CD4-positive, alpha-beta memory T cell (primary cell): Measurements from ENCODE around the gene RINL. TPM values are rescaled to one million over a fixed set of nuclear protein-coding genes. Genes with fewer than 3 reads are reported as not detected.

Source experiments
- CTCF ChIA-PET: fragments of 350-600 bp; sonication (Branson Sonifier 250); formaldehyde crosslinking; loops from one replicate; lab custom pipeline; 2021; ENCODE audit warnings: inconsistent platforms; ENCODE audit not compliant: partially characterized antibody; lab: Charles Lee
- POLR2A ChIA-PET: fragments of 350-600 bp; sonication (Branson Sonifier 250); formaldehyde crosslinking; loops from one replicate; lab custom pipeline; 2021; ENCODE audit not compliant: partially characterized antibody; lab: Charles Lee
- DNase-seq, 5 donors: peaks; one replicate each; pipeline versions ENCODE4 v3.0.0 to v3.0.0-alpha.2; 2020 to 2022; ENCODE audit warnings: mixed read lengths in 1 of 5
- H3K27ac ChIP-seq: one replicate; pipeline ENCODE4 v1.7.0; 2013; ENCODE audit warnings: low read depth, low read length
- H3K27me3 ChIP-seq: 2 replicates; pipeline ENCODE4 v1.7.0; 2013; ENCODE audit warnings: mild to moderate bottlenecking, low read length, moderate library complexity; ENCODE audit not compliant: insufficient read depth
- H3K36me3 ChIP-seq: 2 replicates; pipeline ENCODE4 v1.7.0; 2013; ENCODE audit warnings: mild to moderate bottlenecking, low read length, moderate library complexity; ENCODE audit not compliant: insufficient read depth
- H3K4me1 ChIP-seq: 2 replicates; pipeline ENCODE4 v1.7.0; 2013; ENCODE audit warnings: mild to moderate bottlenecking, low read length, moderate library complexity; ENCODE audit not compliant: insufficient read depth
- H3K4me3 ChIP-seq, 2 donors: one replicate each; pipeline ENCODE4 v1.7.0; 2013; ENCODE audit warnings: low read length in 2 of 2, mild to moderate bottlenecking in 1 of 2
- H3K9me3 ChIP-seq, 2 donors: one replicate each; pipeline ENCODE4 v1.7.0; 2013; ENCODE audit warnings: low read length in 2 of 2, control low read depth in 1 of 2; ENCODE audit not compliant: control insufficient read depth in 1 of 2
- H3K27ac Mint-ChIP-seq, 7 donors: one replicate each; pipeline ENCODE4 v1.8.0; 2020 to 2021; ENCODE audit warnings: mixed read lengths in 7 of 7, mild to moderate bottlenecking in 6 of 7, inconsistent platforms in 3 of 7, moderate library complexity in 3 of 7
- H3K27me3 Mint-ChIP-seq, 2 donors: one replicate each; pipeline ENCODE4 v1.8.0; 2020 to 2021; ENCODE audit warnings: mixed read lengths in 2 of 2
- H3K36me3 Mint-ChIP-seq, 2 donors: one replicate each; pipeline ENCODE4 v1.8.0; 2020 to 2021; ENCODE audit warnings: mixed read lengths in 2 of 2, inconsistent platforms in 1 of 2, mild to moderate bottlenecking in 1 of 2
- H3K4me1 Mint-ChIP-seq, 4 donors: one replicate each; pipeline ENCODE4 v1.8.0; 2020 to 2021; ENCODE audit warnings: mixed read lengths in 4 of 4, mild to moderate bottlenecking in 1 of 4
- H3K4me3 Mint-ChIP-seq, 8 donors: one replicate each; pipeline ENCODE4 v1.8.0; 2020 to 2021; ENCODE audit warnings: mixed read lengths in 8 of 8, mild to moderate bottlenecking in 7 of 8, moderate library complexity in 6 of 8, inconsistent platforms in 3 of 8
- H3K9me3 Mint-ChIP-seq, 8 donors: one replicate each; pipeline ENCODE4 v1.8.0; 2020 to 2021; ENCODE audit warnings: mixed read lengths in 8 of 8, mild to moderate bottlenecking in 5 of 8, inconsistent platforms in 3 of 8, moderate library complexity in 1 of 8
- intact Hi-C: fragments of 100-400 bp; cut with micrococcal nuclease; formaldehyde crosslinking; loops from one replicate; pipeline ENCODE4 v1.15.1; 2023
- polyA plus RNA-seq, 2 donors: library from polyadenylated mRNA; unstranded; fragments of 300-500 nt; fragmentation: Illumina TruSeq; gene quantifications; one replicate each; pipeline ENCODE4 v1.2.3, GENCODE V29; 2021
- total RNA-seq, 2 experiments: library from RNA; stranded (reverse); gene quantifications; one replicate each; pipeline ENCODE4 v1.2.3, GENCODE V29; 2021

Gene RINL
- total and polyA plus RNA-seq, 4 experiments from 2014 or later: 20.9 to 65.9 (median 58.8) TPM

DNA sequence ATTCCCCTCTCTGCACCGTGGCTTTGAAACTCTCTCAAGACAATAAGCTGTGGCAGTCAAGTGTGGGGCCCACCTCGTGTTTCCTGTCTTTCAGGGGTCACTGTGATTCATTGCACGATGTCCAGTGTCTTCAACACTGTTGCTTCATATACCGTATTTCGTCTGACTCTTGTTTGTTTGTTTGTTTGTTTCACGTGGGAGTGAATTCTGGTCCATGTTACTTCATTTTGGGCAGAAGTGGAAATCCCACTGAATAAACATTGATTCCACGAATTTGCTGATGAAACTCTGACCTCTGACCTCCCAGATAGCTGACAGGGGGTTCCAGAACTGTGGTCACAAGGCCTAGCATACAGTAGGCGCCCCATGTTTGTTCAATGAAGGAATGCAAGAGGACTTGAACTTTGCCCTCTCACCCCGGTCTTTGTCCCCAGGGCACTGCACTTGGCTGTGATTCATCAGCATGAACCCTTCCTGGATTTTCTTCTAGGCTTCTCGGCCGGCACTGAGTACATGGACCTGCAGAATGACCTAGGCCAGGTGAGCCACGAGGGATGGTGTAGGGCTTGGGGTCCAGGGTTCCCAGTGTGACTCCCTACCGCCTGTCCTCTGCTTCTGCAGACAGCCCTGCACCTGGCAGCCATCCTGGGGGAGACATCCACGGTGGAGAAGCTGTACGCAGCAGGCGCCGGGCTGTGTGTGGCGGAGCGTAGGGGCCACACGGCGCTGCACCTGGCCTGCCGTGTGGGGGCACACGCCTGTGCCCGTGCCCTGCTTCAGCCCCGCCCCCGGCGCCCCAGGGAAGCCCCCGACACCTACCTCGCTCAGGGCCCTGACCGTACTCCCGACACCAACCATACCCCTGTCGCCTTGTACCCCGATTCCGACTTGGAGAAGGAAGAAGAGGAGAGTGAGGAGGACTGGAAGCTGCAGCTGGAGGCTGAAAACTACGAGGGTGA, 26.8 kb upstream of the RINL start:
- Histone ChIP-seq H3K4me1 (peaks cover 16% of the 10 kb centered on the region), H3K27ac (no peak overlapping the region), H3K27me3 (no peaks in the 10 kb centered on the region), H3K4me3 (no peak overlapping the region), H3K9me3 (no peaks in the 10 kb centered on the region), H3K36me3 (peaks cover 20% of the 10 kb centered on the region)
- Mint-ChIP-seq H3K36me3 (peaks cover 25 to 39% of the 10 kb centered on the region in 2 donors), H3K27ac (peak overlapping the region in 4 of 7 donors; percentile 25 to 93 (median 66)), H3K4me1 (peaks cover 12 to 29% (median 17%) of the 10 kb centered on the region in 4 donors), H3K4me3 (no peak overlapping the region), H3K27me3 (no peaks in the 10 kb centered on the region), H3K9me3 (no peaks in the 10 kb centered on the region)
- ChIA-PET CTCF (interaction anchor here (1.7 kb wide), 1 partner anchor 25 kb away, joined by 9 read pairs; the partner anchor contains the start of genes MRPS12 and SARS2), POLR2A (no interaction called here)
- no peak for DNase-seq
- intact Hi-C loops: no loop called here

DNA sequence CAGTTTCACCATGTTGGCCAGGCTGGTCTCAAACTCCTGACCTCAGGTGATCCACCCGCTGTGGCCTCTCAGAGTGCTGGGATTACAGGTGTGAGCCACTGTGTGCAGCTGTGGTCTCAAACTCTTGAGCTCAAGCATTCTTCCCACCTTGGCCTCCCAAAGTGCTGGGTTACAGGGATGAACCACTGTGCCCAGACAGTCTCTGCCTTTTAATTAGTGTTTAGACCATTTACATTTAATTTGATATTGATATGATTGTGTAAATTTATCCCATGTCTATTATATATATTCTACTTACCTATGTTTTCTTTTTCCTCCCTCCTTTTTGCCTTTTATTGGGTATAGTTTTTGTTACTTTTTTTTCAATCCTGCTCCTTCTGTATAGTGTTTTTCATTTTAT, 23.6 kb upstream of the RINL start:
- peaks cover 10% of the 10 kb centered on the region for H3K36me3 ChIP-seq
- H3K4me3 ChIP-seq: no peak overlapping the region
- H3K4me1 ChIP-seq: peaks cover 34% of the 10 kb centered on the region
- no peak for DNase-seq
- ChIA-PET POLR2A (interaction anchor here (0.6 to 2.4 kb wide), 3 partner anchors 23 to 71 kb away, joined by 3 to 15 read pairs (median 3); partner anchors contain the start of gene RINL), CTCF (interaction anchor here (1.6 to 3.7 kb wide), 4 partner anchors 28 to 499 kb away, joined by 3 to 35 read pairs (median 9); partner anchors contain the start of genes FAM98C, MRPS12 and SARS2)
- Mint-ChIP-seq H3K36me3 (peaks cover 17 to 26% of the 10 kb centered on the region in 2 donors), H3K4me1 (peaks cover 17 to 58% (median 38%) of the 10 kb centered on the region in 4 donors), H3K9me3 (no peaks in the 10 kb centered on the region), H3K27ac (peak overlapping the region in 3 of 7 donors; percentile 60 to 91 (median 90)), H3K27me3 (no peaks in the 10 kb centered on the region), H3K4me3 (peak overlapping the region in 7 of 8 donors; percentile 13 to 94 (median 58))
- no peak overlapping the region for H3K27ac ChIP-seq
- H3K27me3 ChIP-seq: no peaks in the 10 kb centered on the region
- intact Hi-C loops: no loop called here
- H3K9me3 ChIP-seq: no peaks in the 10 kb centered on the region

DNA sequence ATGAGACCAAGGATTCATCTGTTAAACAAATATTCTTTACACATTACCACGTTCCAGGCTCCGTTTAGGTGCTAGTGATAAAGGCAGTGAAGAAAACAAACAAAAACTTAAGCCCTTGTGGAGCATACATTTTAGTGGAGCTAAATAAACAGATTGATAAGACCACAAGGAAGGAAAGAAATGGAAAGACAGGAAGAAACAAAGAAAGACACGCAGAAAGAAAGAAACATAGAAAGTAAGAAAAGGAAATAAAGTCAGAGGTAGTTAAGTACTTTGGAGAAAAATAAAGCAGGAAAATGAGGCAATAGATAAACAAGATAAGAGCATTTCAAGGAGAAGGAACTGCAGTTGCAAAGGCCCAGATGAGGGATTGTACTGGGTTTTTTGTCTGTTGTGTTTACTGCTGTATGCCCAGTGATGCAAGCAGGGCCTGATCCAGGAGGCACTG, 22.7 kb upstream of the RINL start:
- H3K4me1 Mint-ChIP-seq: peaks cover 17 to 58% (median 38%) of the 10 kb centered on the region in 4 donors
- peak overlapping the region; percentile 90 to 100 (median 99) for H3K27ac Mint-ChIP-seq
- Histone ChIP-seq H3K9me3 (no peaks in the 10 kb centered on the region), H3K27me3 (no peaks in the 10 kb centered on the region), H3K4me3 (peak overlapping the region in 1 of 2 donors; percentile 68), H3K36me3 (peaks cover 10% of the 10 kb centered on the region), H3K27ac (peak overlapping the region; percentile 99), H3K4me1 (peaks cover 34% of the 10 kb centered on the region)
- DNase-seq: no peak
- H3K27me3 Mint-ChIP-seq: no peaks in the 10 kb centered on the region
- peaks cover 15 to 25% of the 10 kb centered on the region in 2 donors for H3K36me3 Mint-ChIP-seq
- ChIA-PET POLR2A (interaction anchor here (1.0 to 3.0 kb wide), 11 partner anchors 22 to 535 kb away, joined by 3 to 18 read pairs (median 12); partner anchors contain the start of genes ECH1, FAM98C, HNRNPL and MRPS12), CTCF (interaction anchor here (1.3 to 3.7 kb wide), 6 partner anchors 29 to 498 kb away, joined by 4 to 35 read pairs (median 6); partner anchors contain the start of genes FAM98C, HNRNPL, MRPS12 and SARS2)
- H3K9me3 Mint-ChIP-seq: no peaks in the 10 kb centered on the region
- H3K4me3 Mint-ChIP-seq: peak overlapping the region; percentile 52 to 98 (median 95)
- intact Hi-C loops: no loop called here

DNA sequence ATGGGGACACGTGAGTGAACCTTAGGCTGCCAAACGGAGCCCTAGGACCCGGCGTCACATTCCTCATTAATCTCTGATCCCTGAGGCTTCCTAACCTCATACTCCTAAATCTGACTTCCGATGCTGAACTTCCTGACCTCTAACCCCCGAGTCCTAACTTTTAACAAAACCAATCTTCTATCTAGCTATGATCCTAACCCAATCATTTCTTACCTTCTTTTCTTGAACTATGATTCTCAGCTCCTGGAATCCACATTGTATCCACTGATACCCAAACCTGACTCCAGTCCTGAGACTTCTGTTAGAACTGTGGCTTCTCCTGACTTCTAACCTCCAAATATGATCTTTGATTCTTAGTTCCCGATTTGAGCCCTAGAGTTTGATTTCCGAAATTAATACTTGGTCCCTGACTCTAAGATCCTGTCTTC, 22.1 kb upstream of the RINL start:
- H3K27me3 Mint-ChIP-seq: no peaks in the 10 kb centered on the region
- Histone ChIP-seq H3K4me3 (peak overlapping the region; percentile 68 to 87), H3K9me3 (no peaks in the 10 kb centered on the region), H3K4me1 (peaks cover 34% of the 10 kb centered on the region), H3K36me3 (peaks cover 10% of the 10 kb centered on the region), H3K27me3 (no peaks in the 10 kb centered on the region), H3K27ac (peak overlapping the region; percentile 99)
- POLR2A ChIA-PET: interaction anchor here (0.7 to 3.0 kb wide), 17 partner anchors 17 to 536 kb away, joined by 3 to 18 read pairs (median 4); partner anchors contain the start of genes ACTN4, ECH1, FAM98C and HNRNPL
- peaks cover 14 to 22% of the 10 kb centered on the region in 2 donors for H3K36me3 Mint-ChIP-seq
- intact Hi-C loops: no loop called here
- peaks cover 17 to 58% (median 38%) of the 10 kb centered on the region in 4 donors for H3K4me1 Mint-ChIP-seq
- CTCF ChIA-PET: interaction anchor here (1.0 to 3.7 kb wide), 7 partner anchors 29 to 498 kb away, joined by 3 to 35 read pairs (median 6); partner anchors contain the start of genes FAM98C, HNRNPL, MRPS12 and SARS2
- no peak for DNase-seq
- H3K9me3 Mint-ChIP-seq: no peaks in the 10 kb centered on the region
- peak overlapping the region; percentile 90 to 100 (median 99) for H3K27ac Mint-ChIP-seq
- peak overlapping the region; percentile 85 to 98 (median 96) for H3K4me3 Mint-ChIP-seq

DNA sequence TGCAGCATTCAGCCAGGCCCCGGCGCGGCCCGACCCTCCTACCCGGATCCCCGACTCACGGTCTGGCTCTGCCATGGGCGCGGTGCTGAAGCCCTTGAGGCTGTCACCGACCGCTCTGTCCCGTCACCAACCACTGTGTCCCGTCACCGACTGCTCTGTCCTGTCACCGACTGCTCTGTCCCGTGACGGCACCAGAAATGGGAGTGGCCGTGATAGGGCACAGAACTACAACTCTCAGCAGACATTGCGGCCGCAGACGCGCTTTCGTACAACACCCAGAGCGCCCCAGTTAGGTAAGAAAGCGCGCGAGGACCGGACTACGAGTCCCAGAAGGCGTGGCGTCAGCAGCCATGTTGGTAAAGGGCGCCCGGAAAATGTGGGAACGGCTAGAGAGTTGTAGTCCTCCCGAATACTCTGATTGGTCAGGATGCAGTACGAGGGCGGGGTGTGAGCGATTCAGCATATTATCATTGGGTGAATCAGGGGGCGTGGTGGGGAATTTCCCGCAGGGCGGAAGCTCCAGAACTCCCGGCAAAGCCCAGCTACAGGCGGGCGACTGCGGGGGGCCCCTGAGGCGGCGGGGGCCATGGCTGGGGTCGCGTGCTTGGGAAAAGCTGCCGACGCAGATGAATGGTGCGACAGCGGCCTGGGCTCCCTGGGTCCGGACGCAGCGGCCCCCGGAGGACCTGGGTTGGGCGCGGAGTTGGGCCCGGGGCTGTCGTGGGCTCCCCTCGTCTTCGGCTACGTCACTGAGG, 21.5 kb upstream of the RINL start, which contains the start of the genes NFKBIB and SIRT2:
Gene NFKBIB, plus strand, starts transcription at position 523 of the 755 bp plus-strand sequence. Its CDS starts 64 bp downstream, at position 587.
Gene SIRT2, minus strand, starts transcription at position 172 of the 755 bp plus-strand sequence. Its CDS starts 97 bp downstream, at position 75.
- Mint-ChIP-seq H3K4me1 (peaks cover 17 to 59% (median 39%) of the 10 kb centered on the region in 4 donors), H3K27ac (peak within 1 kb of the TSS; percentile 90 to 100 (median 99)), H3K4me3 (peak within 1 kb of the TSS; percentile 92 to 98 (median 96)), H3K27me3 (no peaks in the 10 kb centered on the region), H3K36me3 (peaks cover 10 to 20% of the 10 kb centered on the region in 2 donors), H3K9me3 (no peaks in the 10 kb centered on the region)
- ChIA-PET POLR2A (interaction anchor here (0.7 to 3.0 kb wide), 16 partner anchors 17 to 536 kb away, joined by 3 to 18 read pairs (median 4); partner anchors contain the start of genes ACTN4, ECH1, FAM98C and HNRNPL), CTCF (interaction anchor here (1.0 to 3.7 kb wide), 7 partner anchors 29 to 497 kb away, joined by 3 to 35 read pairs (median 6); partner anchors contain the start of genes FAM98C, HNRNPL, MRPS12 and SARS2)
- peak; percentile 98 to 100 (median 100) for DNase-seq
- Histone ChIP-seq H3K9me3 (no peaks in the 10 kb centered on the region), H3K27ac (peak within 1 kb of the TSS; percentile 99), H3K4me1 (peaks cover 34% of the 10 kb centered on the region), H3K4me3 (peak within 1 kb of the TSS; percentile 71 to 87), H3K27me3 (no peaks in the 10 kb centered on the region), H3K36me3 (peaks cover 5% of the 10 kb centered on the region)
- intact Hi-C loops: loop anchor here (1.0 kb wide), 8 partner anchors 21 to 525 kb away; partner anchors contain the start of genes ACTN4, ECH1, EIF3K and MRPS12
